ENCODE results near the gene PEPD. TPM values are rescaled to one million over a fixed set of nuclear protein-coding genes. Genes with fewer than 3 reads are reported as not detected.

The PEPD gene
- polyA plus RNA-seq, 5 donors = 39.9 to 57.4 (median 43.1) TPM

DNA sequence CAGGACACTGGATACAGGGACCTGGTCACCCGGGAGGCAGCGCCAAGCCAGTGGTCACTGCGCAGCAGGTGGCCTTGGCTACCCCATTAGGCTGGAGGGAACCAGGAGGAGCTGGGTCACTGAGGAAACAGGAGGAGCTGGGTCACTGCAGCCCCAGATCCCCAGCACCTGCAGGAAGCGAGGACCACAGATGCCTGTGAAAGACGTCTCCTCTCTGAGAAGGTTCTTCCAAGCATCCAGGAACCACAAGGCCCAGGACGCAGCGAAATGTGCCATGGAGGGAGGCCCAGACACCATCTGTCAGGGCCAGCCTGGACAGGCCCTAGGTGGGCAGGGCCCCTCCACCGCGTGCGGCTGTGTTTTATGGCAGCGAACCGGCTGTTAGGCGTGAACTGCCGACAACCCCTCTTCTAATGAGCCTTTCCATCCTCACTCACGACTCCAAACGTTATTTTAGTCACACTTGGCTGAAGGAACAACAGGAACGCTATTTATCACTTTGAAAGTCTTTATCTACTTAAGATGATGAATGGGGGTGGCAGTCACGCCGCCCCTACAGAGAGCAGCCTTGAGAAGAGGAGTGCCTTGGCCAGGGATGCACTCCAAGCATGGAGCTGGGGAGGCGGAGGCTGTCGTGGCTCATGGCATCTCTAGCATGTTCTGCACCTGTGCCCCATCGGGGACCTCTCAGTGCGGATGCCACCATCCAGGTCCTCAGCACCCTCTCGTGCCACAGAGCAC lies 94.8 kb downstream of the PEPD start:
- DNase-seq = no peak

DNA sequence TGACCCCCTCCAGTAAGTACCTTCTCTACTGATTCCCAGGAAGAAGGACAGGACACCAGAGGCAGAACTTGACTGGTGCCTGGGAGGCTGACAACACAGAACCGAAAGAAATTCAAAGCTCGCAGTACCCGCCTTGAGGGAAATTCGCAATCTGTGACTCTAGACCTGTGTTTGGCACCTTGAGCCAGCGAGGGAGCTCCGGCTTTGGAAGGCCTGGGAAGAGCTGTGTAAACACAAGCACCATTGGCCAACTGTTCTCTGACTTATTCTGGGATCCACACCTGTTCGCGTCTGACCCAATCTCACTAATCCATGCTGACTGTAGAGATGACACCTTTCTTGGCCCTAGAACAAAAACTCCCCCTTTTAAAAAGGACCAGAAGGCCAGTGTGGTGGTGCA lies 97.4 kb downstream of the PEPD start:
- DNase-seq = no peak

DNA sequence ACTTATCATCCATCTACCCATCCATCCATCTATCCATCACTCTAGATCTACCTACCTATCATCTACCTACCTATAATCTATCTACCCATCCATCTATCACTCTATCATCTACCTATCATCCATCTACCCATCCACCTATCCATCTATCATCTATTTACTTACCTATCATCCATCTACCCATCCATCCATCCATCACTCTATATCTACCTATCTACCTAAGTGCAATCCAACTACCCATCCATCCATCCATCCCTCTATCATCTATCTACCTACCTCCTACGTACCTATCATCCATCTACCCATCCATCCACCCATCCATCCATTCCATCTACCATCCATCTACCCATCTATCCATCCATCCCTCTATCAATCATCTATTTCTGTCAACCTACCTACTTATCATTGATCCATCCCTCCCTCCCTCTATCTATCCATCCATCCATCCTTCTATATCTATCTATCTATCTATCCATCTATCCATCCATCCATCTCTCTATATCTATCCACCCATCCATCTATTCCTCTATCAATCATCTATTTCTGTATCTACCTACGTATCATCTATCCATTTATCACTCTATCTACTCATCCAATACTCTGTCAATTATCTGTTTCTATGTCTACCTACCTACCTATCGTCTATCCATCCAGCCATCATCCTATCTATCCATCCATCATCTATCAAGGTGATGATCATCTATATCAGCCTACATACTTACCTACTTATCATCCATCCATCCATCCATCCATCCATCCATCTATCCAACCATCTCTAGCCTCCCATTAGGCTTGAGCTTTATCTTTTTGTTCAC lies 99.0 kb downstream of the PEPD start:
- DNase-seq = no peak

DNA sequence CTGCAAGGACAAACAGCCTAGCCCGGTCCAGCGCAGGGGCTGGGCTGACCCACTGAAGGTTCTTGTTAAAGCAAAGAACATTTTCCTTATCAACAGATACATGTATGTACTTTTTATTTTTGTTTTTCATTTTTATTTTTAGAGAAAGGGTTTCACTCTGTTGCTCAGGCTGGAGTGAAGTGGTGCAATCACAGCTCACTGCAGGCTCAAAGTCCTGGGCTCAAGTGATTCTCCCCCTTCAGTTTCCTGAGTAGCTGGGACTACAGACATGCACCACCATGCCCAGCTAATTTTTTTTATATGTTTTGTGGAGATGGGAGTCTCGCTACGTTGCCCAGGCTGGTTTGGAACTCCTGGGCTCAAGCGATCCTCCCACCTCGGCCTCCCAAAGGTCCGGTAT lies 100.2 kb downstream of the PEPD start:
- DNase-seq = no peak

DNA sequence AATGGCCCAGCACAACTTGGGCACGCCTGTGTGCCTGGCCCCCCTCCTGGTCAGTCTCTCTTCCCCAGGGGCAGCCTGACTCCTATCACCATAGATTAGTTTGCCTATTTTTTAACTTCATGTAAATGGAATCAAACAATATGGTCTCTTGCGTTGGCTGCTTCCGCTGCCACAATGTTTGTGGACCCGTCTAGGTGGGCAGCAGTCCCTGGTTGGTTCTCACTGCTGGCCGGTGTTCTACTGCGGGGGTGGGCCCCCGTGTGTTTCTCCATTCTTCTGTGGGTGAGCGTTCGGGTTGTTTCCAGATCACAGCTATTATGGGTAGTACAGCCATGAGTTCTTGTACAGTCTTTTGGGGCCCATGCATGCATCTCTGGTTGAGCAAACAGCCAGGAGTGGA lies 100.8 kb downstream of the PEPD start:
- no peak for DNase-seq

DNA sequence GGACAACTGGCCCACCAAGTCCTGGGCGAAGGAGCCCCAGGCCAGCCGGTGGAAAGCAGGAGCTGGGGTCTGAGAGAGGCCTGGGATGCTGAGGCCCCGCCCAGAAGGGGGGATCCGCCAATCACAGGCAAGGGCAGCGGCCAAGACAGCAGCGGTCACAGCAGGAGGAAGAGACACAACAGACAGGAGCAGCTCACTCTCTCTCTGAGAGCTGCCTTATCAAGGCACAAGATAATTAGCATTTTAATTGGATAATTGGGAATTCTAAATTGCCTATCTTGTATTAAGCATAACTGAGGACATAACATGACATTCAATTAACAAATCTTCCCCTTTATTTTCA lies 101.8 kb downstream of the PEPD start:
- DNase-seq = no peak

DNA sequence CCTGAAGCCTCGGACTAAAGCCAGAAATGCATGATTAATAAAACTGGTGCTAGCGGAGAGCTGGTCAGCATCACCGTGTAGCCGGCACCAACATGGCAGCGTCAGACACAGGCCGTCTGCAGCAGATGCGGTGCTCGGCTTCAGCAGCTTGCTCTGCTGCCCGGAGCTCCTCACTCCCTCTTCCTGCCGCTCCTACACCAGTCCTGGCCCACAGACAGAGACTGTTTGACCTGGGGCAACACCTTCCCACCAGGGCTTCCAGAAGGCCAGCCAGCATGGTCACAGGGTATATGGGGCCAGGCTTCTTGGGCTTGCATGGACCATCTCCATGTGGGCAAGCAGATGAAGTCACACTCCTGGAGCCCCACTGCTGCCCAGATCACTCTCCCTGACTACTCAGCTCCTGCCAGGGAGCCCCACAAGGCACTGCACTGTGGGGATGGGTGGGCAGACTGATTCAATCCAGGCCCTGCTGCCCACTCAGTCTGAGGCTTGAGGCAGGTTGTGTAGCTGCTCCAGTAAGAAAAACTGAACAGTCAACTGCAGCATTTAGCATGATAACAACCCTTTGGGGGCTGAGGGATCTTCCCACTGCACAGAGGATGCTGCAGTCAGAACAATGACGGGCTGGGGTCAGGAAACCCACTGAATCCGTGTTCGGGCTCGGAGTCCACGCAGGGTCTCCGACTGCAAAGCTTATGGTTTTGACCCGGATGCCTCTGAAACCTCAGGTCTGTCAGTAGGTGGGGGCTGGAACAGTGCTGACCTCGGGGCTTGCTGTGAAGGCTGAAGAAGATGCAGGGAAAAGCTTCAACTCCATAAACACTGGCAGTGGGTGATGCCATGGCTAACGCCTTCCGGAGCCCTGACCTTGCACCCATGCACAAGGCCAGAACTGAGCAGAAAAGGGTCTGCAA lies 102.5 kb downstream of the PEPD start:
- DNase-seq = no peak

DNA sequence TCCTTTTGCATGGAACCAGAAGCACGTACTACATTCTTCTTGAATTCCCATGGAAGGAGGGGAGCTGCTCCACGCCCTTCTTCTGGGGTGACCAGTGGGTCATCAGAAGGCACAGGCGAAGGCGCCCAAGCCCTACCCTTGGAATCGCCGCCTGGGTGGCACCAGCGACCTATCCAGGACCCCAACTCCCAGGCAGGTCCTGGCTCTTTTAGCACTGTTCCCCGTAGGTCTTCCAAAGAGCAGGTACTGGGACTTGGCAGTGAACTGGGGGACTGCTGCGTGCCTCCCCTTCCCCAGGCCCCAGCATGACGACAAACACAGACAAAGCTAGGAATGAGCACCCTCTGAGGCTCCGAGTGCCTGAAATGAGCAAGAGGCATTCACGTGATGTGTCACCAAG lies 103.1 kb downstream of the PEPD start:
- DNase-seq = no peak

GRCh38 chr19:33417751-33418150 lies 103.8 kb downstream of the PEPD start:
- DNase-seq = no peak

DNA sequence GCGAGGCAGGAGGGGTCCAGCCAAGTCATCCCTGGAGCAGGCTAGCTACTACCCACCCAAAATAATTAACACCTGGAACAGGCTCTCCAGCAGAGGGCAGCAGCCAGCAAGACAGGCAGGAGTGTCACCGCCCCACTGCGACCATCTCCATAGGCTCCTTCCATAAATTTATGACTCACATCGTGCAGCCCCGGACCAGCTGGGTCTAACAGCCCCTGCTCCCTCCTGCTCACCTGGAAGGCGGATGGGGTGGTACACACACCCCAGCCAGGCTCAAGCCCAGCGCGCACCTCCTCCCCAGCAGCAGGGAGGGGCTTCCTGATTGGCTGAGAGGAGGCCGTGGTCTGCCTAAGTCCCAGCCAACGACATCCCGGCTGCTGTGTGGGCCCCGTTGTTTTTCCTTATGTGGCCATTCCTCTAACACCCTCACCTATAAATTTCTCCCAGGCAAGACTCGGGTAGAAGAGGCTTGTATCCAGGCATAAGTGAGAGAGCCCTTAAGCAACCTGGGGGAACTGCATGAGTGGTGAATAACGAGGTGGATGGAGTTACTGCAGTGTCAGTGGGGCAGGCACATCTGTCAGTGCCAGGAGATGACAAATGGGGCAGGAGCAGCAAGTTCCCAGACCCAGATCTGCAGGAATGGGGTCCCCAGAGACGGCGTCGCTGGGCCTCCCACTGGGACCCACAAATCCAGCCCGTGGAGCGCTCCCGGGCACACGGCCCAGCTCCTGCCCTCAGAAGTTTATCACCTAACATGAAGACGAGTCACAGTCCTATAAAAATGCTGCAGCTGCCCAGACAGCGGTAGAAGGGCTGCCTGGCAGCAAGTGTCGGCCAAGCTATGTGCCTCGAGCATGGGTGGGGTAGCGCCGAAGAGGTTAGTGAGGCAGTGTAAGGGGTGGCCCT lies 105.0 kb downstream of the PEPD start:
- DNase-seq = no peak

- no peak for DNase-seq
Measured at GRCh38 chr19:33414667-33415605, 106.7 kb downstream of the PEPD start.

DNA sequence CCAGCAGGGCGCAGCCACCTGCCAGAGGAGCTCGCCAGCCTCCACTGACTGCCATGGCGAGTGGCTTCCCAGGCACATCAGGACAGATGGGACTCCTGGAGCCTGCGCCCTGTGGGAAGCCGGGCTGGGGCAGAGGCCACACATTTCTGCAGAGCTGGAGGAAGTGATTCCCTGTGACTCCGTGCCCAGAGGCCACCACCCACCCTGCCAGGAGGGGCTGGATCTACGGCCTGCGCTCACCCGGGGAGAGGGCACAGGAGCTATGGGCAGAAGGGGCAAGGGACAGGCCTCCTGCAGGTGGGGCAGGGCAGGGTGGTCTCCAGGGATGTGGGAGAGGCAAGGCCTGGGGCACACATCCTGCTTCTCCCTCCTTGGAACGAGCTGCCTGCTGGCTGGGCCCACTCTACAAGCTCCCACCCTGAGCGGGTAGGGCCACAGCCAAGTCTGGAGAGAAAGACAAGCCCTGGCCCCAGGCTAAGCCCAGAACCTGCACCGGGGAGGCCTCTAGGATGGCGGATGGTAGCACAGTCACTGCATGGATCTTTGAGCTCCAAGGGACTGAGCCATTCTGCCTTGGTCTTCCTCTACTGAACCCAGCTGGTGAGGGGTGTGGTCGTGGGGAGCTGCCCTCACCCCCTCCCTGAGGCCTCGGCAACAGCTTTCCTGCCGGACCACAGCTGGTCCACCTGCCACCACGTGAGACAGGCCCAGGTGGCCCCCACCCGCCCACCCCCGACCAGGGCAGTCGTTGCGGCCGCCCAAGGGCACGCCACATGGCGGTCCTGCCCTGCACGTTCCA lies 107.5 kb downstream of the PEPD start:
- no peak for DNase-seq

DNA sequence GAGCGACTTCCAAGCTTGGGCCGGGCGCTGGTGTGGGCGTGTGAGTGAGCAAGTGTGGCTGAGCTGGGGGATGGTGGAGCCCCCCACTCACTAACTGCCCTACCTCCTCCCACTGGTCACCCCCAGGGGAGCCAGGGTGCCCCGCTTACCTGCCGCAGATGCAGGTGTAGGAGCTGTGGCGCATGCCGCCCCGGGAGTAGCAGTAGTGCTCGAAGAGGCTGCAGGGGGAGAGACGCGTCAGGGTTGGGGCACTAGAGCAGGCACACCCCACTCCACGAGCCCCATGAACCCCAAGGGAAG lies 108.2 kb downstream of the PEPD start:
- no peak for DNase-seq

DNA sequence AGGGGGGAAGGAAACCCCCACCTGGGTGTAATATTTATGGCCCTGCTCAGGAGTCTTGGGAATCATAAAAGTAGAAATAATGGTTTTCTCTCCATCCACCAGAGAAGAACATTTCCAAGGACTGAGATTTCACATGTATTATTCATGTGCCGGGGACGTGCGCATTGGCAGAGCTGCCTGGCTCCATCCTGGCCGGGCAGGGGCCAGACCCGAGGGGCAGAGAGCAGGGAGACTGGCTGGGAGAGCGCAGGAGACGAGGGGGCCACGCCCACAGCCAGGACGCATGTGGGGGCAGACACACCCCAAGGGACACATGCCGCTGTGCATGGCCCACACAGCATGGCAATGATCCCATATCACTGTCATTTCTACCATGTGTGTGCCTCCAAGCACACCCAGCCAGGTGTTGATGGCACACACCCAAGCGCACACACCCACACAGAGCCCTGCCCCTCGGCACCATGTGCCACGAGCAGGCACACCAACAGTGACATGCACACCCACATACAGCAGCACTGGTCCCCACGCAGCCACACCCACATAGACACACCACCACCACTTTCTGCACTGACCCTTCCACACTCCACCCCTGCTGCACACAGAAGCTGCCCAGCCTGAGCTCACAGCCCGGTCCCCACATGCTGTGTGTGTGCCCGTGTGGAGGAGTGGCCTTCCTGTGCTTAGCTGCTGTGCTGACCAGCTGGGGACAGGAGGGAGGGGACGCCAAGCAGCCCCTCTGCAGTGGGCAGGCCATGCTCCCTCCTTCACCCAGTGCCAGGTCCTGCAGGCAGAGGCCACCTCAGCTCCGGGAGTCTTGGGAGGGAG lies 108.8 kb downstream of the PEPD start:
- no peak for DNase-seq

GRCh38 chr19:33411621-33412180 lies 109.9 kb downstream of the PEPD start:
- DNase-seq = no peak

- DNase-seq = no peak
Measured at GRCh38 chr19:33410915-33411401, 110.6 kb downstream of the PEPD start.

DNA sequence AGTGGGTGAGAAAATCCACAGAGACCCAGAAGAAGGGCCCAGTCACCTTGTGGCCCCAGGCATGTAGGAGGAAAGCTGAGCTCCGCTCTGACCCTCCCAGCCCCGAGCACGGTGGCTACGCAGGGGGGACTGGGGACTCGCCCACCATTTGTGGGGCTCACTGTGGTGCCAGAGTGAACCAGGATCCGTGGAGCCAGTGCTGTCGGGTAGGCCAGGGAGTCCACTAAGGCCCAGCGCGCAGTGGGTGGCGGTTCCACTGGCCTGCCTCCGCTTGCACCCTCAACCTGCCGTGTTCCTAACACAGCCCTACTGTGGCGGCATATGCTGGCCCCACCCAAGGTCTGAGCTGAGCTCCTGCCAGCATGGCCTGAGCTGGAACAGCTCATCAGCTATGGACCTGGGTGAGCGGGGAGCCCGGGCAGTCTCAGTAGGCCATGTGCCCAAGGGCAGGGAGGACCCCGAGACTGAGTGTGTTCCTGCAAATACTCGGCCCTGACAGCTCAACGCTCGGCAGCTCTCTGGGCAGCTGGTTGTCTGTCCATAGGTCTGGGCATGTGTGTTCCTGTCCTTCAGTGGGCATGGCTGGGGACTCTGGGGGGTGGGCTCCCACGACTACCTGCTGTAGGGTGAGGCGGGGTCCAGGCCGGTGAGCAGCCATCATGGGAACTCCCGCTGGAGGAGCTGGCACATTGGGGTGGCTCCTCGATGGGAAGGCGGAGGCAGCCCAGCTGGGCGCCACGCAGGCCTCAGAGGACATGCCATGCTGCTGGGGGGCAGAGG lies 111.5 kb downstream of the PEPD start:
- DNase-seq = no peak

Measured in right lung (tissue), 5 donors.